ENCODE data around the gene CSGALNACT2.
A peak's percentile ranks its signal among the peaks of the same experiment; 100 is the strongest.

The CSGALNACT2 gene

GRCh38 chr10:43202224-43202656, 64.0 kb downstream of the CSGALNACT2 start:
- DNase-seq (ENCODE audit: low read depth in 2 of 3, low spot score in 2 of 3): no peak

DNA sequence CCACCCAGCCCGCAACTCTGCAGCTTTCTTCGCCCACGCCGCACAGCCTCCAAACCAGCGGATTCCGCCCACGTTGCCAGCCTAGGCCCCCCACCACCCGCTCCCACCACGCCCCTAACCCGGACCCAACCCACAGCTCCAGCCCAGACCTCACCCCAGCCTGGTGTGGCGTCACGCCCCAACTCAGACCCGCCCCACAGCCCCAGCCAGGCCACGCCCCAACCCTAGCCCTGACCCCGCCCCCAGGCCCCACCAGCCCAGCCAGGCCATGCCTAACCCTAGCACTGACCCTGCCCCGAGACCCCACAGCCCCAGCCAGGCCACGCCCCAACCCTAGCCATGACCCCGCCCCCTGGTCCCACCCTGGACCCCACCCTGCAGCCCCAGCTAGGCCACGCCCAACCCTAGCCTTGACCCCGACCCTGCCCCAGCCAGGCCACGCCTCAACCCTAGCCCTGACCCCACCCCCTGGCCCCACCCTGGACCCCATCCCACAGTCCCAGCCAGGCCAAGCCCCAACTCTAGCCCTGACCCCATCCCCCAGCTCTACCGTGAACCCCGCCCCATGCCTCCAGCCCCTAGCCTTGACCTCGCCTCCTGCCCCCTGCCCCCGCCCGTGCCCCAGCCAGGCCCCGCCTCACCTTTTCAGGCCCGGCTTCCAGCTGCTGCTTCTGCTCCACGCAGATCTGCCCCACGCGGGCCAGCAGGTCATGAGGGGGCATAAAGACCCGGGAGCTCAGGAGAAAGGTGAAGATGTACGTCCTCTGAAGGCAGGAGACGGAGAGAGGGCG, 64.6 kb downstream of the CSGALNACT2 start:
- peak in 1 of 3 experiments; percentile 23 for DNase-seq (ENCODE audit: low read depth in 2 of 3, low spot score in 2 of 3)

DNA sequence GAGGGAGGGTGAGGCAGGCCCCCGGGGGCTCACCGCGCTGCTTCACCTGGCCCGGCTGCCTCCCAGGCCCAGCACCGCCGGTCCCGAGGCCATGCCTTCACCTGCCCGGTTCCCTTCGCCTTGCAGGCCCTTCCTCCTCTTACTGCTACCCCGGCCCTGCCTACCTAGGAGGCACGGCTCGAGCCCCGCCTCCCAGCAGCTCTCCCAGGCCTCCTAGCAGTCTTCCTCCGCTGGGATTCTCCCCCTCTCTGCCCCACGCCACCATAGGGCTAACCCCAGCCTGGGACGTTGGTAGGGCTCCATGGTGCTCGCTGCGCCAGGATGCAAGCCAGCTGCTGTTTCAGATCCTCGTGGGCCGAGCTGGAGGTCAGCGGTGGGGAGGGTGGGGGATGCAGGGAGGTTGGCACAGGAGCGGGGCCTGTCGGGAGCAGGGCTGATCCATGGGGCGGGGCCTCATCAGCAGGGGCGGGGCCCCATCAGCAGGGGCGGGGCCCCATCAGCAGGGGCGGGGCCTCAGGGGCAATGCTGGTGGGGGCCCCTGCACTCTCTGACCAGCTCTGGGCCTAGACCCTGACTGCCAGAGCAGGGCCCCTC, 65.3 kb downstream of the CSGALNACT2 start:
- no peak for DNase-seq (ENCODE audit: low read depth in 2 of 3, low spot score in 2 of 3)

DNA sequence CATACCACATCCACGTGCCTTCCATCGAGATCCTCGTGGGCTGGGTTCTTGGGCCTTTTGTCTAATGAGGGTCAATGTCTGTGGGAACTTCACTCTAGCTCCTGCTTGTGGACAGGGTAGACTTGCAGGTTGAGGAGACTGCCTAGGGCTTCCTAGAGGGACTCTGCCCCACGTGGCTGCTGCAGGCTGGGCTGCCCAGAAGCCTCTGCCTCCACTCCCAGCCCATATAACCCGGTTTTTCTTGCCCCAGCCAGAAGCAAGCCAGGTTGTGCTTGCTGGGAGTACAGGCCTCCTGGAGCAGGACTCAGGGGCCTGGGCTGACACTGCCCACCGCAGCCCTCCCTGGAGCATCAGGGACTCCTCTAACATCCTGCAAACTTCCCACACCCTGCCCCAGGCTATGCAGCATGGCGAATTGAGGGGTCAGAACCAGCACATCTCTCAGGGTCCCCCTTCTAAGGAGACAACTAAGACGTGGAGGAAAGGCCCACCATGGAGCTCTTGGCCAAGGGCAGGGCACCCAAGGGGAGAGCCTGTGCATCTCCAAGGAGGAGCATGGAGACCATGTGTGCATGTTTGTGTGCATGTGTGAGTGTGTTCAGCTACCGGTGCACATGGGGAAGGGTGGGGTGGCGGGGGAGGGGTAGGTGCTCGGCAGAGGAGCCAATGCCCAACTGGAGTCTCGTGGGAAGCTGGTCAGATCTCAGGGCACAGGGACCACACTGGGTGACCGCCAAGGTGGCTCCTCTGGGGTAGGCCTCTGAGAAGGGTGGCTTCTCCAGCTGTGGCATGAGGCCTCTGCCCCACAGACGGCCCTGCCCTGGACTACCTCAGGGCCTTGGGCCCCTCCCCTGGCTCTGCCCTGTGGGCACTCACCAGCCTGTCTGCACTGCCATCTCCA, 66.0 kb downstream of the CSGALNACT2 start:
- DNase-seq (ENCODE audit: low read depth in 2 of 3, low spot score in 2 of 3): no peak

GRCh38 chr10:43204943-43205671, 66.9 kb downstream of the CSGALNACT2 start:
- DNase-seq (ENCODE audit: low read depth in 2 of 3, low spot score in 2 of 3): peak in 1 of 3 experiments; percentile 30

- no peak for DNase-seq (ENCODE audit: low read depth in 2 of 3, low spot score in 2 of 3)
Observed at GRCh38 chr10:43205681-43206390, 67.6 kb downstream of the CSGALNACT2 start.

DNA sequence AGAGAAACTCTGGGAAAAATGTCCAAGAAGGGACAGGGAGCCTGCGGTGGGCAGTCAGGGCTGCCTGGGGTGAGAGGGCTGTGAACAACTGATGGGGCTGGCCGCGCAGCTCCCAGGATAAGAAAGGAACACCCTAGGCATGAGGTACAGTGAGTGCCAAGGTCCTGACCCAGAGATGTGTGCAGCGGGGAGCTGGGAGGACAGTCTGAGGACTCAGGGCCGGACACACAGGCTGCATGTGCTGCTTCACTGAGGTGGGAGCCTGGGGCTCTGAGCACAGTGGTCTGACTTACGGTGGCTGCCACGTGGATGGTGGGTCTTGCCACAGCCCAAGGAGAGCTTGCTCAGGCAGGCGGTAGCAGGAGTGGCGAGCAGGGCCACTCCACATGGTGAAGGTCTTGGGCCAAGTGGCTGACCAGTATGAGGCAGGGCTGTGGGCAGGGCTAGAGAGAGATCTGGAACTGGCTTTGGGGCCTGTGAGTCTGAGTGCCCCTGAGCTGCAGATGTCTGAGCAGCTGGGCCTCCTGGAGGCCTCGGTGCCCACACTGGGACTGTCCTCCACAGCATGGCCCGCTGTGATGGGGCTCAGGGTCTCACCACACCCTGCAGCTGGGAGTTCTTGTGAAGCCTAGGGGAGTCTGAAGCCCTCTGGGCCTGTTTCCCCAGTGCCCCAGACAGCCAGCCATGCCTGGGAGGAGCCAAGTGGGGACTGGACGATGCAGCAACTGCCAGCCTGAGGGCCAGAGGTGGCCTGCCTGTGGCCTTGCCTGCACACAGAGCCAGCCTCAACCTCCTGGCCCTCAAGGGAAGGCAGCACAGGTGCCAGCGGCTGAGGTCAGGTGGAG, 68.4 kb downstream of the CSGALNACT2 start:
- peak in 1 of 3 experiments; percentile 0 for DNase-seq (ENCODE audit: low read depth in 2 of 3, low spot score in 2 of 3)

DNA sequence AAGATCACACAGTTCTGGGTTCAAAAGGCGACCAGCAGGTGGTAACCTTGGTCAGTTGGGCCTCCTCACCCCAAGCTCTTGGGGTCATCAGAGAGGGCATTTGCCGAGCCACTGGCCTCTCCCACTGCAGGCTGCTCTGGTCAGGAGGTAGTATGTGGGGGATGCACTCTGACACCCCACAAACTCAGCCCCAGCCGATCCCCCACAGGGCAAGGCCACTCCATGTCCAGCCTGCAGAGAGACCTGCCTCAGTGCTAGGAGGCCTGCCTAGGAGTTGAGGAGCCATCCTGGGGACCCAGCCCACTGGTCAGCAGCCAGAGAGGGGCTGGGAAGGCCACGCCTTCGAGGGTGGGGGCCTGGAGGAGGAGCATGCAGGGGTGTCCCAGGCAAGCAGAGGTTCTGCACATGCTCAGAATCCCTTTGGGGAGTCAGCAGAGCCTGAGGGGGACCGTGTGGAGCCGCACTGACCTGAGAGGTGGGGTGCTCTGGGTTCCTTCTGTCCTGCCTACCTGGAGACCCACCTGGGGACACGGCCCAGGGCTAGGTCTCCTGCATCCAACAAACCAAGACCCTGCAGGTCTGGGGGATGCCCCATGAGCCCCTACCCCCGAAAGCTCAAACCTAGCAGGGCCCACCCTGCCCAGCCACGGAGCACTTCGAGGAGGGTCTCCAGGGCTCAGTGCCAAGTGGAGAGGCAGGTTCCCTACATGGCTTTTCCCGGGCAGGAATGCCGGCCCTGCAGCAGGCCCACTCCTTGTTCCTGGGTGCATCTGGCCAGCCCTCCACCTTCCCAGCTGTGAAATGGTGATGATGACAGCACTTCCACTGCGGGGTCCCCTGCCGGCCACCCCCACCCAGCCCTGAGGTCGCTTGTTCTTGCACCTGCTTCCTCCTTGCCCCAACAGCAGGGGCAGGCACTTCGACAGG, 70.2 kb downstream of the CSGALNACT2 start:
- no peak for DNase-seq (ENCODE audit: low read depth in 2 of 3, low spot score in 2 of 3)

GRCh38 chr10:43209074-43209455, 70.8 kb downstream of the CSGALNACT2 start:
- DNase-seq (ENCODE audit: low read depth in 2 of 3, low spot score in 2 of 3): no peak

DNA sequence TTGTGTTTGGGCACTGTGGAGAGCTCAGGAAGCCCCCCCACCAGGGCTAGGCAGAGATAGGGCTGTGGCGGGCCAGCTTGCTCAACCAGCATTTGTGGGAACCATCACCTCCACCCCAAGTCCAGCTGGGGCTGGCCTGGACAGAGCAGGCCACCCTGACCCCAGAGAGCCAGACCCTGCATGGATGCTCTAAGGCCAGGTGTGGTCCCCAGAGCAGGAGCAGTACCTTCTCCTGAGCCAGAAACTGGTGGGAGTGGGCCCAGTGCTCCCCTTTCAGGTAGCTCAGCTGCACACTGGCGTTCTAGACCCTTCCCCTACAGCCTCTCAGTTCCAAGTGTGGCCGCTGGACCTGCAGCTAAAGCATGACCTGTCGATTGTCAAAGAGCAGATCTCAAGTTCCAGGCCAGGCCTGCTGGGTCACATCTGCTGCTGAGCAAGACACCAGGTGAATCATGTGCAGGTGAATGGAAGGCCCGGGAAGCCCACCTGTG, 71.5 kb downstream of the CSGALNACT2 start:
- no peak for DNase-seq (ENCODE audit: low read depth in 2 of 3, low spot score in 2 of 3)

DNA sequence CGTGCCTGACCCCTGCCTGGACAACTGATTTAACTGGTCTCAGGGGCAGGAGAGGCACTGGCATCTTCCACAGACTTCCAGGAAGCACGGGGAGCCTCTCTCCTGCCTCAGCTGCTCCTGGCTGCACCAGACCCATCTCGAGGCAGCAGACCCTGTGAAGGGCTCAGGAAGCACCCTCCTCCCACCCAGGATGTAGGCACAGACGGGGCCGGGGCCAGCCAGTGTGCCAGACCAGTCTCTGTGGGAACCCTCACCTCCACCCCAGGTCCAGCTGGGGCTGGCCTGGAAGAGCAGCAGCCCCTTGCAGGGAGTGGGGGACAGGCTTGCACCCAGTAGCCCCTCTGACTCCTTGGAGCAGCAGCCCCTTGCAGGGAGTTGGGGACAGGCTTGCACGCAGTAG, 72.3 kb downstream of the CSGALNACT2 start:
- DNase-seq (ENCODE audit: low read depth in 2 of 3, low spot score in 2 of 3): no peak

DNA sequence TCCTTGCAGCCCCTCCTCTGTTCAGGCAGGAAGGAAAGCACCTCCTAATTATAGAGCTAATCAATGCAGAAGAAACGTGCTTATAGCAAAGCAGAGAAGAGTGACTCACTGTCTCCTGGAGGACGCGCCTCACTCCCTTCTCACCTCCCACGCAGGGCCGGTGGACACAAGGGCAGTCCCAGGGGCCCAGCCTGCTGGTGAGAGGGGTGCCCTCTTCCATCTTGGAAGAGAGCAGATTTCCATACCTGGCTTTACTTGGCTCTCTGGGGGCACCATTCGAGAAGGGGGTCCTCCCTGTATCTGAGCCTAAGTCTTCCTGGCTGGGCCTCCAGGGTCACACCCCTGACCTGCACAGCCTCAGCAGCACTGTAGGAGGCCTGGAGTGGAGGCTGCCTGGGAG, 72.8 kb downstream of the CSGALNACT2 start:
- no peak for DNase-seq (ENCODE audit: low read depth in 2 of 3, low spot score in 2 of 3)

DNA sequence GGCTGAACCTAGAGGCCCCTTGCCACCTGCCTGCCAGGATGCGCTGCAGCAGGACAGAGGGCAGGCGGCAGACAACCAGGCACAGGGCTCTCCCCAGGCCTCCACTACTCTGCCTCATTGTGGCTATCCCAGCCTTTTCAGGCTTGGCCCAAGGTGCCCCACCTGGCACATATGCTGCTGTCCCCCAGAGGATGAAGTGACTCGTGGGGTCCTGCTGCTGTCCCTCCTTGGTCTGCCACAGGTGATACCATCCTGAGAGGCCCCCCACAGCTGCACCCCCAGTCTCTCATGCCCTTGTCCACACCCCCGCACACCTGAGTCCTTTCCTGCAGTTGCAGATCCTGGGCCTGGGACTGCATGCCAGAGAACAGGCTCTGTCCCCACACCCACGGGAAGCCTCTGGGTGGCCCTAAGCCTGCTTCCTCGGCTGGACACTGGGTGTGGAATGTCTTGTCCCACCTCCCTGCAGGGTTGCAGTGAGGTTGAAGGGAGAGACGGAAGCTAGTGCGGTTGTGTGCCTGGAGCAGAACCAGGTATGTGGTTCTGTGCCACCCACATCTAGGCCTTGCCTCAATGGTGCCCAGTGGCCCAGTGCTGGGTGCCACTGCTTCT, 73.3 kb downstream of the CSGALNACT2 start:
- no peak for DNase-seq (ENCODE audit: low read depth in 2 of 3, low spot score in 2 of 3)

GRCh38 chr10:43212043-43212721, 73.9 kb downstream of the CSGALNACT2 start:
- no peak for DNase-seq (ENCODE audit: low read depth in 2 of 3, low spot score in 2 of 3)

- no peak for DNase-seq (ENCODE audit: low read depth in 2 of 3, low spot score in 2 of 3)
Observed at GRCh38 chr10:43214071-43214955, 76.1 kb downstream of the CSGALNACT2 start.

- no peak for DNase-seq (ENCODE audit: low read depth in 2 of 3, low spot score in 2 of 3)
Observed at GRCh38 chr10:43214956-43215561, 76.8 kb downstream of the CSGALNACT2 start.
